Calu3 (cell line): ENCODE measurements around the gene WWOX. TPM values are rescaled to one million over a fixed set of nuclear protein-coding genes. Genes with fewer than 3 reads are reported as not detected.

ENCODE experiments used
- BruUV-seq: library from RNA; stranded (reverse); fragments of 400-500 nt; replicated peaks from 2 replicates; lab custom pipeline; 2021; lab: Mats Ljungman, UMichigan
- CTCF ChIA-PET: fragments of 300-600 bp; sonication (Branson Sonifier 250); formaldehyde crosslinking; loops from one replicate; lab custom pipeline; 2022; ENCODE audit warnings: antibody characterized with exemption; lab: Charles Lee
- DNase-seq: peaks from one replicate; pipeline ENCODE4 v3.0.0; 2022
- H3K27ac Mint-ChIP-seq: one replicate; pipeline ENCODE4 v1.8.0; 2022; ENCODE audit warnings: mixed read lengths; ENCODE audit not compliant: unreplicated experiment
- H3K27me3 Mint-ChIP-seq: one replicate; pipeline ENCODE4 v1.8.0; 2022; ENCODE audit warnings: mixed read lengths; ENCODE audit not compliant: unreplicated experiment
- H3K36me3 Mint-ChIP-seq: one replicate; pipeline ENCODE4 v1.8.0; 2022; ENCODE audit warnings: mild to moderate bottlenecking, moderate library complexity, mixed read lengths; ENCODE audit not compliant: insufficient read depth, unreplicated experiment
- H3K4me1 Mint-ChIP-seq: one replicate; pipeline ENCODE4 v1.8.0; 2022; ENCODE audit warnings: mild to moderate bottlenecking, low read depth, mixed read lengths; ENCODE audit not compliant: unreplicated experiment
- H3K4me3 Mint-ChIP-seq: one replicate; pipeline ENCODE4 v1.8.0; 2022; ENCODE audit warnings: mild to moderate bottlenecking, low read depth, moderate library complexity, mixed read lengths; ENCODE audit not compliant: unreplicated experiment
- H3K9me3 Mint-ChIP-seq: one replicate; pipeline ENCODE4 v1.8.0; 2022; ENCODE audit warnings: low read depth, mixed read lengths; ENCODE audit not compliant: unreplicated experiment
- CTCF ChIP-seq: fragments of 200-600 bp; IDR thresholded peaks from one replicate; pipeline ENCODE4 v1.8.0; 2022; ENCODE audit warnings: antibody characterized with exemption; ENCODE audit not compliant: unreplicated experiment
- intact Hi-C: fragments of 100-400 bp; cut with micrococcal nuclease; formaldehyde crosslinking; loops from one replicate; pipeline ENCODE4 v1.10.0; 2022; ENCODE audit not compliant: unreplicated experiment
- total RNA-seq: library from RNA; stranded (reverse); gene quantifications from 2 replicates; pipeline ENCODE4 v1.2.3, GENCODE V29; 2022

WWOX gene
- total RNA-seq, 1 experiment from 2014 or later, result 33.5 TPM

GRCh38 chr16:78549366-78549765, 449.9 kb downstream of the WWOX start:
- no peak for TF ChIP-seq CTCF
- no peaks in the 10 kb centered on the region for H3K27me3 Mint-ChIP-seq
- no peak for DNase-seq
- H3K4me1 Mint-ChIP-seq, result no peaks in the 10 kb centered on the region
- H3K36me3 Mint-ChIP-seq, result no peaks in the 10 kb centered on the region
- CTCF ChIA-PET, result interaction anchor here (0.6 kb wide), 1 partner anchor 10 kb away, joined by 3 read pairs; no protein-coding TSS in a partner anchor
- H3K4me3 Mint-ChIP-seq, result no peak overlapping the region
- intact Hi-C loops, result no loop called here
- no TSS peak for BruUV-seq
- H3K9me3 Mint-ChIP-seq, result peaks cover 19% of the 10 kb centered on the region
- no peak overlapping the region for H3K27ac Mint-ChIP-seq

- BruUV-seq, result no TSS peak
- TF ChIP-seq CTCF, result no peak
- intact Hi-C loops, result no loop called here
- no peak for DNase-seq
- Mint-ChIP-seq H3K36me3 (no peaks in the 10 kb centered on the region), H3K27me3 (no peaks in the 10 kb centered on the region), H3K4me3 (no peak overlapping the region), H3K4me1 (no peaks in the 10 kb centered on the region), H3K9me3 (peaks cover 19% of the 10 kb centered on the region), H3K27ac (no peak overlapping the region)
- CTCF ChIA-PET, result no interaction called here
Observed at GRCh38 chr16:78551487-78552085, 452.1 kb downstream of the WWOX start.

GRCh38 chr16:78552106-78552675, 452.7 kb downstream of the WWOX start:
- H3K36me3 Mint-ChIP-seq, result no peaks in the 10 kb centered on the region
- peaks cover 20% of the 10 kb centered on the region for H3K9me3 Mint-ChIP-seq
- no peak overlapping the region for H3K27ac Mint-ChIP-seq
- no peaks in the 10 kb centered on the region for H3K27me3 Mint-ChIP-seq
- H3K4me3 Mint-ChIP-seq, result no peak overlapping the region
- CTCF ChIA-PET, result no interaction called here
- no peak for DNase-seq
- BruUV-seq, result no TSS peak
- intact Hi-C loops, result no loop called here
- H3K4me1 Mint-ChIP-seq, result no peaks in the 10 kb centered on the region
- TF ChIP-seq CTCF, result no peak

- Mint-ChIP-seq H3K4me1 (no peaks in the 10 kb centered on the region), H3K4me3 (no peak overlapping the region), H3K9me3 (peaks cover 23% of the 10 kb centered on the region), H3K36me3 (no peaks in the 10 kb centered on the region), H3K27me3 (no peaks in the 10 kb centered on the region), H3K27ac (no peak overlapping the region)
- CTCF ChIA-PET, result no interaction called here
- BruUV-seq, result no TSS peak
- no peak for DNase-seq
- intact Hi-C loops, result no loop called here
- no peak for TF ChIP-seq CTCF
Observed at GRCh38 chr16:78552716-78553115, 453.3 kb downstream of the WWOX start.
